GM13977 (cell line): ENCODE measurements around the gene DNAJC10.

Experiments
- DNase-seq: peaks from one replicate; pipeline ENCODE4 v3.0.0; 2012; ENCODE audit warnings: low spot score
- in situ Hi-C: fragments of 300-500 bp; cut with MboI; formaldehyde crosslinking; loops from one replicate; pipeline ENCODE4 v1.12.0; 2022; ENCODE audit warnings: low sequenced_read_pairs, low pct_unique_long_range_greater_than_20kb, mixed read lengths, inconsistent platforms; ENCODE audit not compliant: unreplicated experiment
- TF ChIP-seq, protein P1 (sequence below): IDR thresholded peaks from 2 replicates; pipeline ENCODE4 v1.5.1; 2012; ENCODE audit warnings: mild to moderate bottlenecking, control low read depth; ENCODE audit not compliant: insufficient read depth; ENCODE audit errors: extremely low read depth, missing control alignments

DNAJC10 gene

DNA sequence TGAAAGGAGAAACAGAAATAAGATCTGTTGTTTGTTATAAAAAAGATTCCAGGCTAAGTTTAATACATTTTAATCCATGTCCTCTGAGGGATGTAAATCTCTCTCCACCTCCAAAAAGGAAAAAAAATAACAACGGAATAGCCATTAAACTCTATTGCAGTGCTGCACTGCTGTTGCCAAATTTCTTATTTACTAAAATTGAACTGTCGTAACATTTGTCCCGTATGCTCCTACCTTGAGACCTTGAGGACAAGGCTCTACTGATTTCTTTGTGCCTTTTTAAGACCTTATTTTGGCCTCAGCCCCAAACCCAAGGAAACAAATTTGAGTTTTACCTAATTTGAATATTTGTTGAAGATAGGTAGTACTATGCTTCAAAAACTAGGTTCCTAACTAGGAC, 94.0 kb downstream of the DNAJC10 start:
- in situ Hi-C loops: no loop called here
- TF ChIP-seq, protein P1, sequence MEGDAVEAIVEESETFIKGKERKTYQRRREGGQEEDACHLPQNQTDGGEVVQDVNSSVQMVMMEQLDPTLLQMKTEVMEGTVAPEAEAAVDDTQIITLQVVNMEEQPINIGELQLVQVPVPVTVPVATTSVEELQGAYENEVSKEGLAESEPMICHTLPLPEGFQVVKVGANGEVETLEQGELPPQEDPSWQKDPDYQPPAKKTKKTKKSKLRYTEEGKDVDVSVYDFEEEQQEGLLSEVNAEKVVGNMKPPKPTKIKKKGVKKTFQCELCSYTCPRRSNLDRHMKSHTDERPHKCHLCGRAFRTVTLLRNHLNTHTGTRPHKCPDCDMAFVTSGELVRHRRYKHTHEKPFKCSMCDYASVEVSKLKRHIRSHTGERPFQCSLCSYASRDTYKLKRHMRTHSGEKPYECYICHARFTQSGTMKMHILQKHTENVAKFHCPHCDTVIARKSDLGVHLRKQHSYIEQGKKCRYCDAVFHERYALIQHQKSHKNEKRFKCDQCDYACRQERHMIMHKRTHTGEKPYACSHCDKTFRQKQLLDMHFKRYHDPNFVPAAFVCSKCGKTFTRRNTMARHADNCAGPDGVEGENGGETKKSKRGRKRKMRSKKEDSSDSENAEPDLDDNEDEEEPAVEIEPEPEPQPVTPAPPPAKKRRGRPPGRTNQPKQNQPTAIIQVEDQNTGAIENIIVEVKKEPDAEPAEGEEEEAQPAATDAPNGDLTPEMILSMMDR: no peak
- DNase-seq: no peak

DNA sequence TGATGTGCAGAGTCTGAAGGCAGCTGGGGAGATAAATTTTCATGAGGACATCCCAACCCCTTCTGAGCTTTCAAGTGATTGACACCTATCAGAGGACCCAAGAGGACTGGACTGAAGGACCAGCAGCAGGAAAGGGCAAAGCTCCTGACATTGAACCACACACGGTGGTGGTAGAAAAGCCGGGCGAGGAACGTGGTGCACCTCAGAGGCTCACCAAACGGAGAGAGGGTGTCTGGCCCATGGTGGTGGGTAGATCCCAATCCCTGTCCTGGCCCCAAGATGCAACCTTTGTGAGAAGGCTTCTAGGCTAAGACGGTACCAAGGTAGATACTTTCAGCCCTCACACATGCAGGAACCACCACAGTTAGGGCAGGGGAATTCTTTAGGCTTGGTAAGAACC, 98.3 kb downstream of the DNAJC10 start:
- in situ Hi-C loops: no loop called here
- DNase-seq: no peak
- TF ChIP-seq, protein P1: no peak

DNA sequence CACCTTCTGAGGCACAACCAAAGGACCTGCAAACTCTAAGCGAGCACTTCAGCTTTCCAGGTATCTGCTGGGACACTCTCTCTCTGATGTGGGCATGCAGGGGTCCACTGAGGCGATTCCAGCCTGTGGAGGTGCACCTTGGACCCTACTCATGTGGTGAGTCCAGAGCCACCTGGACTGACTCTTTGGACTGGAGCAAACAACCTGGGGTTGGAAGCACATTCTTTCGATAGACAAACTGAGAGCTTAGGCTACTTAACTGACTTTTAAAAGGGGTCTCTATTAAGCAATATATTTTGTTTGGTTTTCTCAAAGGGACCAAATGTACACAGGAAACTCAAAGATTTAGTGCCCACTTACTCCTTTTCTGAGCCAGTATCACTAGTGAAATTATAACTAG, 98.7 kb downstream of the DNAJC10 start:
- in situ Hi-C loops: no loop called here
- DNase-seq: no peak
- TF ChIP-seq, protein P1: no peak

DNA sequence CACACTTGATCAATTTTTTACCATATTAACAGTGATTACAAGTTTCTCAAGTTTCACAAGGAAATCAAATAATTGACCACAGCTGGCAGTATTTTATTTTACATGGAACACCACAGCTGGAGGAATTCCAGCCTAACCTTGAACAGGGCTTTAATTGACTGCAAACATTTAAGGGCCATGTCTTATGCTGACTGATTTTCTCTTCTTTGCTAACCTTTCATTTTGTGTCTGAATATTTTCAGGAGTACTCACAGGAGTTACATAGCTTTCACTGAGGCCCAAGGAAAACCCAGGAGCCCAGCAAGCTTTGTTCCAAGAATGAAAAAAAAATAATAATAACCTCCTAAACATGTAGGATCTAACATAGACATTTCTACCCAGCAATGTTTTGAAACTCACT, 100.8 kb downstream of the DNAJC10 start:
- DNase-seq: no peak

GRCh38 chr2:182817558-182817957, 101.5 kb downstream of the DNAJC10 start:
- DNase-seq: no peak
- in situ Hi-C loops: no loop called here
- TF ChIP-seq, protein P1: no peak

More for the DNA sequence above, 100.8 kb downstream of the DNAJC10 start:
- in situ Hi-C loops: no loop called here
- TF ChIP-seq, protein P1: no peak

DNA sequence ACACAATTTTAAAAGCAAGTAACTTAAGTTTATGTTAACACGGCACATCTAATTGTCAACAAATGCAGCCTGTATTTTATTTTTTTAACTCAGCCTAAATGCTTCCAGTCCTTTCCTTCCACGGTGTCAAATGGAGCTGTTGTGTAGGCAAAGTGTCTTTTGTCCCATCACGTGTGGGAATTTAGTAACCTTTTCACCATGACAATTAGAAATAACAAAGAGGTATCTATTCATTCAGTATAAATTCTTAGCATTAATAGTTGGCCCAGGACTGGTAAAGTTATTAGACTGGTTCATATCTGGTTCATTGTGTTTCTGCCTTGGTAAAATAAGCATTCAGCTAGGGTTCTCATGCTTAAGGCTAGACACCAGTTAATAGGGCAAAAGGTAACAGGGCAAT, 102.4 kb downstream of the DNAJC10 start:
- DNase-seq: no peak
- TF ChIP-seq, protein P1: no peak
- in situ Hi-C loops: no loop called here

DNA sequence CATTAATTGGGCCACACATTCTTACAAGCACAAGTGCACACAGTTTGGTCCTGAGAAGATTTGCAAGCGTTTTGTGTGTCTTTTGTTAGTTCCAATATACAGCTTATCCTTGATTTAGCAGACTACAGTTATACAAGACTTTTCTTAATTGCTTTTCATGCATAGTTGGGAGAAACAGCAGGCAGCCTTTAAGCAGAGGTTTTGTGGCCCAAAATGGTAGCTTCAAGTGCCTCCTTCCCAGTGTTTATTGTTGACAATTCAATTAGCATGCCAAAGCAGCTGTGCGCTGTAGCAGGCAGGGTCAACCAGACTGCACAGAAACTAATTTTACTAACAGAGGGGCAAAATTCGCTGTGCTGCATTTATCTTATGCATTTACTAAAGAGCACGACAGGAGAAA, 102.9 kb downstream of the DNAJC10 start:
- in situ Hi-C loops: no loop called here
- no peak for DNase-seq
- TF ChIP-seq, protein P1: no peak
